ENCODE results near the gene CPSF4.

CPSF4 gene

GRCh38 chr7:99440195-99440594 is 1.5 kb downstream of the CPSF4 start:
- TF ChIP-seq FOXP2 (optimal IDR thresholded peaks at IDR 0.05; ENCODE audit: borderline replicate concordance, extremely low read depth, extremely low read length, insufficient read depth) = no peak
- TF ChIP-seq SIN3A (IDR thresholded peaks at IDR 0.05; ENCODE audit: borderline replicate concordance, insufficient read depth, low read length) = no peak
- TF ChIP-seq, protein P1, sequence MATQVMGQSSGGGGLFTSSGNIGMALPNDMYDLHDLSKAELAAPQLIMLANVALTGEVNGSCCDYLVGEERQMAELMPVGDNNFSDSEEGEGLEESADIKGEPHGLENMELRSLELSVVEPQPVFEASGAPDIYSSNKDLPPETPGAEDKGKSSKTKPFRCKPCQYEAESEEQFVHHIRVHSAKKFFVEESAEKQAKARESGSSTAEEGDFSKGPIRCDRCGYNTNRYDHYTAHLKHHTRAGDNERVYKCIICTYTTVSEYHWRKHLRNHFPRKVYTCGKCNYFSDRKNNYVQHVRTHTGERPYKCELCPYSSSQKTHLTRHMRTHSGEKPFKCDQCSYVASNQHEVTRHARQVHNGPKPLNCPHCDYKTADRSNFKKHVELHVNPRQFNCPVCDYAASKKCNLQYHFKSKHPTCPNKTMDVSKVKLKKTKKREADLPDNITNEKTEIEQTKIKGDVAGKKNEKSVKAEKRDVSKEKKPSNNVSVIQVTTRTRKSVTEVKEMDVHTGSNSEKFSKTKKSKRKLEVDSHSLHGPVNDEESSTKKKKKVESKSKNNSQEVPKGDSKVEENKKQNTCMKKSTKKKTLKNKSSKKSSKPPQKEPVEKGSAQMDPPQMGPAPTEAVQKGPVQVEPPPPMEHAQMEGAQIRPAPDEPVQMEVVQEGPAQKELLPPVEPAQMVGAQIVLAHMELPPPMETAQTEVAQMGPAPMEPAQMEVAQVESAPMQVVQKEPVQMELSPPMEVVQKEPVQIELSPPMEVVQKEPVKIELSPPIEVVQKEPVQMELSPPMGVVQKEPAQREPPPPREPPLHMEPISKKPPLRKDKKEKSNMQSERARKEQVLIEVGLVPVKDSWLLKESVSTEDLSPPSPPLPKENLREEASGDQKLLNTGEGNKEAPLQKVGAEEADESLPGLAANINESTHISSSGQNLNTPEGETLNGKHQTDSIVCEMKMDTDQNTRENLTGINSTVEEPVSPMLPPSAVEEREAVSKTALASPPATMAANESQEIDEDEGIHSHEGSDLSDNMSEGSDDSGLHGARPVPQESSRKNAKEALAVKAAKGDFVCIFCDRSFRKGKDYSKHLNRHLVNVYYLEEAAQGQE (IDR thresholded peaks at IDR 0.05; ENCODE audit: insufficient read depth in 1 of 2, low read depth in 2 of 2, low read length in 2 of 2) = no peak
- TF ChIP-seq POLR2AphosphoS5 (IDR thresholded peaks at IDR 0.05; ENCODE audit: low read depth, low read length) = no peak
- TF ChIP-seq TAF1 (IDR thresholded peaks at IDR 0.05; ENCODE audit: borderline replicate concordance, insufficient read depth, low read length) = no peak

DNA sequence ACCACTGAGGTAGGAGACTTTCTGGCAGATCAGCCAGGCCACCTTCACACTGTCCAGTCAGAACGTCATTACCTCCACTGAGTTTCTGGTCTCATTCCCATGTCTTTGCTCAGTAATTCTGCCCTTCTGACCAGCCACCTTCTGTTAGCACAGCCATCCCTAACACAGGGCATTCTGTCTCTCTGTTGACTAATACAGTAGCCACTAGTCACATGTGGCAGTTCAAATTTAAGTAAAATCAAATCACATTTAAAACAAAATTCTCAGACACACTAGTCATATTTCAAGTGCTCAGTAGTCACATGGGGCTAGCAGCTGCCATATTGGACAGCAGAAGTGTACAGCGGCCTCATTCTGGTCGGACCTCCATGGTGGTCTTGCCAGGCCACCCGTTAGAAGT is 7.4 kb downstream of the CPSF4 start:
- no peak for TF ChIP-seq SIN3A (IDR thresholded peaks at IDR 0.05; ENCODE audit: borderline replicate concordance, insufficient read depth, low read length)
- TF ChIP-seq, protein P1 (IDR thresholded peaks at IDR 0.05; ENCODE audit: insufficient read depth in 1 of 2, low read depth in 2 of 2, low read length in 2 of 2) = no peak
- no peak for TF ChIP-seq POLR2AphosphoS5 (IDR thresholded peaks at IDR 0.05; ENCODE audit: low read depth, low read length)
- TF ChIP-seq TAF1 (IDR thresholded peaks at IDR 0.05; ENCODE audit: borderline replicate concordance, insufficient read depth, low read length) = no peak
- no peak for TF ChIP-seq FOXP2 (optimal IDR thresholded peaks at IDR 0.05; ENCODE audit: borderline replicate concordance, extremely low read depth, extremely low read length, insufficient read depth)

GRCh38 chr7:99447943-99448342 is 9.2 kb downstream of the CPSF4 start:
- TF ChIP-seq, protein P1 (IDR thresholded peaks at IDR 0.05; ENCODE audit: insufficient read depth in 1 of 2, low read depth in 2 of 2, low read length in 2 of 2) = no peak
- no peak for TF ChIP-seq POLR2AphosphoS5 (IDR thresholded peaks at IDR 0.05; ENCODE audit: low read depth, low read length)
- TF ChIP-seq TAF1 (IDR thresholded peaks at IDR 0.05; ENCODE audit: borderline replicate concordance, insufficient read depth, low read length) = no peak
- no peak for TF ChIP-seq SIN3A (IDR thresholded peaks at IDR 0.05; ENCODE audit: borderline replicate concordance, insufficient read depth, low read length)
- TF ChIP-seq FOXP2 (optimal IDR thresholded peaks at IDR 0.05; ENCODE audit: borderline replicate concordance, extremely low read depth, extremely low read length, insufficient read depth) = no peak

DNA sequence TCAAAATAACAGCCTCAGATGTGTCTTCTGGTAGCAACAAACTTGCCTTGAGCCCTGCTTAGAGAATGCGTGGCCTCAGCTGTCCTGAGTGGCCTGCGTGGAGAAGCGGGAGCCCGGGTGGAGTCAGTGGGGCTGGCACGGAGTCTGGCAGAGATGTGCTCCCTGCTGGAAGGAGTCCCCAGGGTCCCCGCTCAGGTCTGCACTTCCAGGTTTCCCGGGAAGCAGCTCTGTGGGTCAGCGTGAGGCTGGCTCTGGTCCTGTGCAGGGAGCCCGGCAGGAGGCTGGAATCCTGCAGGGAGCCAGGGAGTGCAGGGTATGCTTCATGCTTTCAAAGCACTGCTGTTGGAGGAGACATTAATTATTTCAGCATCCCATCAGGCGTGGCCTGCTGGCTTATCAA is 10.1 kb downstream of the CPSF4 start:
- TF ChIP-seq SIN3A (IDR thresholded peaks at IDR 0.05; ENCODE audit: borderline replicate concordance, insufficient read depth, low read length) = no peak
- TF ChIP-seq POLR2AphosphoS5 (IDR thresholded peaks at IDR 0.05; ENCODE audit: low read depth, low read length) = no peak
- TF ChIP-seq, protein P1 (IDR thresholded peaks at IDR 0.05; ENCODE audit: insufficient read depth in 1 of 2, low read depth in 2 of 2, low read length in 2 of 2) = no peak
- no peak for TF ChIP-seq FOXP2 (optimal IDR thresholded peaks at IDR 0.05; ENCODE audit: borderline replicate concordance, extremely low read depth, extremely low read length, insufficient read depth)
- no peak for TF ChIP-seq TAF1 (IDR thresholded peaks at IDR 0.05; ENCODE audit: borderline replicate concordance, insufficient read depth, low read length)

- TF ChIP-seq TAF1 (IDR thresholded peaks at IDR 0.05; ENCODE audit: borderline replicate concordance, insufficient read depth, low read length) (no peak), POLR2AphosphoS5 (IDR thresholded peaks at IDR 0.05; ENCODE audit: low read depth, low read length) (no peak; the same call in 1 of the 2 replicates), SIN3A (IDR thresholded peaks at IDR 0.05; ENCODE audit: borderline replicate concordance, insufficient read depth, low read length) (no peak), FOXP2 (optimal IDR thresholded peaks at IDR 0.05; ENCODE audit: borderline replicate concordance, extremely low read depth, extremely low read length, insufficient read depth) (no peak)
- TF ChIP-seq, protein P1 (IDR thresholded peaks at IDR 0.05; ENCODE audit: insufficient read depth in 1 of 2, low read depth in 2 of 2, low read length in 2 of 2) = no peak
Observed at GRCh38 chr7:99449326-99449725, 10.6 kb downstream of the CPSF4 start.
